Midbrain (tissue), 1 donor: Measurements from ENCODE around the gene LONP2.
"Not testable (repeated sequence)": the region's sequence is repeated elsewhere in the genome, so short reads cannot be mapped to it uniquely, and the experiment has no call there.

Experiments
- DNase-seq: peaks from one replicate; lab custom pipeline; 2025; lab: John Stamatoyannopoulos, UW

LONP2 gene

GRCh38 chr16:48366165-48367093, 122.3 kb downstream of the LONP2 start:
- DNase-seq: peak; percentile 72

GRCh38 chr16:48367441-48368049, 123.4 kb downstream of the LONP2 start:
- DNase-seq: no peak

- no peak for DNase-seq
Measured at GRCh38 chr16:48369765-48370164, 125.7 kb downstream of the LONP2 start.

- no peak for DNase-seq
Measured at GRCh38 chr16:48370229-48370628, 126.1 kb downstream of the LONP2 start.

- DNase-seq: not testable (repeated sequence)
Measured at GRCh38 chr16:48370668-48371392, 126.7 kb downstream of the LONP2 start.

- DNase-seq: no peak
Measured at GRCh38 chr16:48371393-48371780, 127.3 kb downstream of the LONP2 start.

GRCh38 chr16:48372744-48373143, 128.6 kb downstream of the LONP2 start:
- no peak for DNase-seq

GRCh38 chr16:48373258-48374029, 129.3 kb downstream of the LONP2 start:
- DNase-seq: no peak

GRCh38 chr16:48374255-48374654, 130.2 kb downstream of the LONP2 start:
- no peak for DNase-seq

GRCh38 chr16:48377301-48377700, 133.2 kb downstream of the LONP2 start:
- DNase-seq: not testable (repeated sequence)

GRCh38 chr16:48378276-48378675, 134.2 kb downstream of the LONP2 start:
- no peak for DNase-seq

GRCh38 chr16:48378836-48379235, 134.7 kb downstream of the LONP2 start:
- DNase-seq: no peak

GRCh38 chr16:48381201-48381600, 137.1 kb downstream of the LONP2 start:
- no peak for DNase-seq

GRCh38 chr16:48382131-48382530, 138.0 kb downstream of the LONP2 start:
- DNase-seq: no peak

- no peak for DNase-seq
Measured at GRCh38 chr16:48383009-48383876, 139.1 kb downstream of the LONP2 start.

- DNase-seq: peak; percentile 37
Measured at GRCh38 chr16:48383877-48384519, 139.9 kb downstream of the LONP2 start.

GRCh38 chr16:48384520-48385252, 140.6 kb downstream of the LONP2 start:
- DNase-seq: peak; percentile 51

GRCh38 chr16:48385253-48386150, 141.4 kb downstream of the LONP2 start, which contains the start of gene SIAH1:
Gene SIAH1 (minus strand): TSS chr16:48385413. CDS start chr16:48362428, 22,985 bp downstream.
- peak; percentile 82 for DNase-seq
